K562 (cell line): ENCODE data around the gene FES. TPM values are rescaled to one million over a fixed set of nuclear protein-coding genes. Genes with fewer than 3 reads are reported as not detected.

Source experiments
- BRF1 ChIP-seq: IDR thresholded peaks from 3 replicates; pipeline ENCODE4 v1.6.1; 2011; ENCODE audit warnings: borderline replicate concordance, mild to moderate bottlenecking; ENCODE audit not compliant: insufficient read length; ENCODE audit errors: extremely low read depth
- CBFA2T2 ChIP-seq: fragments of 450-650 bp; conservative IDR thresholded peaks from 2 replicates; pipeline ENCODE4 v1.6.1; 2017; ENCODE audit warnings: mild to moderate bottlenecking
- CBFB ChIP-seq: sonication (generic); formaldehyde crosslinking; IDR thresholded peaks from 2 replicates; pipeline ENCODE4 v1.4.0; 2020; ENCODE audit warnings: mild to moderate bottlenecking, missing genetic modification reagents
- CBX2 ChIP-seq: fragments of 200-600 bp; sonication (generic); IDR thresholded peaks from one replicate; pipeline ENCODE4 v1.6.1; 2012; ENCODE audit warnings: mild to moderate bottlenecking, low read length, inconsistent platforms; ENCODE audit not compliant: insufficient read depth, poor library complexity, severe bottlenecking
- DPF2 ChIP-seq: fragments of 450-650 bp; IDR thresholded peaks from 2 replicates; pipeline ENCODE4 v1.6.1; 2016
- E2F4 ChIP-seq: sonication (generic); formaldehyde crosslinking; IDR thresholded peaks from 2 replicates; pipeline ENCODE4 v1.8.0; 2022; ENCODE audit warnings: mild to moderate bottlenecking, low read depth, missing genetic modification reagents
- ETV5 ChIP-seq: sonication (generic); formaldehyde crosslinking; IDR thresholded peaks from 2 replicates; pipeline ENCODE4 v1.4.0; 2020; ENCODE audit warnings: low read depth, mild to moderate bottlenecking, missing genetic modification reagents
- FOXP4 ChIP-seq: sonication (generic); formaldehyde crosslinking; IDR thresholded peaks from 2 replicates; pipeline ENCODE4 v1.8.0; 2022; ENCODE audit warnings: mild to moderate bottlenecking, missing genetic modification reagents, borderline replicate concordance
- GMEB1 ChIP-seq: fragments of 250-450 bp; sonication (Bioruptor Pico); IDR thresholded peaks from 2 replicates; pipeline ENCODE4 v1.4.0; 2020; ENCODE audit warnings: mild to moderate bottlenecking
- JUND ChIP-seq, 2 experiments: IDR thresholded peaks; 2 replicates in 1 of 2; 3 replicates in 1 of 2; pipeline ENCODE4 v1.6.1; 2011; ENCODE audit warnings: borderline replicate concordance in 2 of 2, low read depth in 2 of 2, low read length in 2 of 2, improper control_type of control experiment in 1 of 2, missing biosample characterization in 1 of 2, missing genetic modification characterization in 1 of 2, missing genetic modification reagents in 1 of 2
- MTA3 ChIP-seq: fragments of 450-650 bp; formaldehyde crosslinking; IDR thresholded peaks from 2 replicates; pipeline ENCODE4 v1.6.1; 2017; ENCODE audit warnings: mild to moderate bottlenecking, borderline replicate concordance
- NONO ChIP-seq, 2 experiments: fragments of 200-400 bp in 1 of 2; fragments of 450-650 bp in 1 of 2; formaldehyde crosslinking in 1 of 2; IDR thresholded peaks; 2 replicates each; pipeline ENCODE4 v1.6.1; 2017; ENCODE audit warnings: low read depth in 2 of 2, mild to moderate bottlenecking in 2 of 2, moderate library complexity in 2 of 2, low read length in 1 of 2
- NR2F6 ChIP-seq: fragments of 450-650 bp; formaldehyde crosslinking; IDR thresholded peaks from 2 replicates; pipeline ENCODE4 v1.4.0; 2020; ENCODE audit warnings: mild to moderate bottlenecking
- SMAD3 ChIP-seq: fragments of 450-650 bp; formaldehyde crosslinking; conservative IDR thresholded peaks from 2 replicates; pipeline ENCODE4 v1.4.0; 2020; ENCODE audit warnings: mild to moderate bottlenecking
- SMARCA4 ChIP-seq: fragments of 450-650 bp; IDR thresholded peaks from 2 replicates; pipeline ENCODE4 v1.6.1; 2016
- SP1 ChIP-seq: sonication (generic); formaldehyde crosslinking; IDR thresholded peaks from 2 replicates; pipeline ENCODE4 v1.8.1; 2022; ENCODE audit warnings: mild to moderate bottlenecking, missing genetic modification reagents
- TBP ChIP-seq: optimal IDR thresholded peaks from 2 replicates; pipeline ENCODE3; 2011; ENCODE audit warnings: low read depth, low read length, improper control_type of control experiment
- THRA ChIP-seq: fragments of 450-650 bp; IDR thresholded peaks from 2 replicates; pipeline ENCODE4 v1.6.1; 2017; ENCODE audit warnings: mild to moderate bottlenecking, moderate library complexity
- ZBTB2 ChIP-seq: fragments of 450-650 bp; IDR thresholded peaks from 2 replicates; pipeline ENCODE4 v1.6.1; 2016; ENCODE audit warnings: antibody characterized with exemption
- ZNF133 ChIP-seq: fragments of 250-450 bp; sonication (Bioruptor Pico); IDR thresholded peaks from 2 replicates; pipeline ENCODE4 v1.4.0; 2020; ENCODE audit warnings: mild to moderate bottlenecking
- ZNF134 ChIP-seq: fragments of 250-450 bp; sonication (Bioruptor Pico); conservative IDR thresholded peaks from 2 replicates; pipeline ENCODE4 v1.4.0; 2020
- ZNF699 ChIP-seq: fragments of 250-450 bp; sonication (Bioruptor Pico); IDR thresholded peaks from 2 replicates; pipeline ENCODE4 v1.8.0; 2021; ENCODE audit warnings: mild to moderate bottlenecking, moderate library complexity; ENCODE audit not compliant: insufficient replicate concordance
- polyA plus RNA-seq, 8 experiments: library from polyadenylated mRNA; depleted of rRNA in 4 of 8; stranded (reverse) in 5 of 8; unstranded in 3 of 8; fragments of >200 nt; fragmentation: Nextera tagmentation in 2 of 8; fragmentation: Illumina TruSeq in 1 of 8; extraction: Ambion mirVana in 2 of 8; extraction: Trizol in 1 of 8; gene quantifications; 2 replicates each; pipeline versions ENCODE4 v1.2.1 to v1.2.3, GENCODE V29; 2011 to 2014; ENCODE audit warnings: inconsistent platforms in 1 of 8, missing spikeins in 1 of 8
- total RNA-seq, 7 experiments: library from RNA; depleted of rRNA in 6 of 7; stranded (reverse); fragments of >200 nt in 6 of 7; fragmentation: Illumina TruSeq in 2 of 7; extraction: Trizol in 2 of 7; gene quantifications; 2 replicates each; pipeline versions ENCODE4 v1.2.1 to v1.2.3, GENCODE V29; 2011 to 2021; ENCODE audit warnings: low replicate concordance in 1 of 7

The FES gene
- total and polyA plus RNA-seq, 9 of the 15 experiments (the other 6 are each of a cell fraction or from before 2014, with no cell fraction given): 0.38 to 2.6 (median 0.82) TPM

GRCh38 chr15:90836296-90836871 lies 47.9 kb upstream of the FES start (continued):
- TF ChIP-seq SP1 (no peak), TBP (no peak), NONO (IDR thresholded peaks at IDR 0.05; ENCODE audit: low read depth in 2 of 2, low read length in 1 of 2) (no peak), FOXP4 (CRISPR knock-in tag) (no peak), NR2F6 (CRISPR knock-in tag) (no peak), E2F4 (CRISPR knock-in tag) (no peak), JUND (IDR thresholded peaks at IDR 0.05; ENCODE audit: borderline replicate concordance, low read depth, low read length) (peak; percentile 98), JUND (tag; IDR thresholded peaks at IDR 0.05; ENCODE audit: borderline replicate concordance, low read depth, low read length) (peak; percentile 96), CBFA2T2 (peak; percentile 49), BRF1 (no peak), ZNF699 (CRISPR knock-in tag) (no peak), SMAD3 (CRISPR knock-in tag) (no peak), GMEB1 (CRISPR knock-in tag) (no peak), SMARCA4 (peak; percentile 93), THRA (no peak), CBX2 (no peak), ZNF134 (no peak), MTA3 (peak; percentile 24; the same call in 1 of the 2 replicates), CBFB (no peak), ETV5 (CRISPR knock-in tag) (no peak), DPF2 (peak; percentile 85), ZBTB2 (no peak), ZNF133 (CRISPR knock-in tag) (no peak)
